ENCODE data around the gene PARD6G. TPM values are rescaled to one million over a fixed set of nuclear protein-coding genes. Genes with fewer than 3 reads are reported as not detected.

PARD6G gene
- polyA plus RNA-seq, 4 donors = 0.45 to 4.9 (median 2.8) TPM

DNA sequence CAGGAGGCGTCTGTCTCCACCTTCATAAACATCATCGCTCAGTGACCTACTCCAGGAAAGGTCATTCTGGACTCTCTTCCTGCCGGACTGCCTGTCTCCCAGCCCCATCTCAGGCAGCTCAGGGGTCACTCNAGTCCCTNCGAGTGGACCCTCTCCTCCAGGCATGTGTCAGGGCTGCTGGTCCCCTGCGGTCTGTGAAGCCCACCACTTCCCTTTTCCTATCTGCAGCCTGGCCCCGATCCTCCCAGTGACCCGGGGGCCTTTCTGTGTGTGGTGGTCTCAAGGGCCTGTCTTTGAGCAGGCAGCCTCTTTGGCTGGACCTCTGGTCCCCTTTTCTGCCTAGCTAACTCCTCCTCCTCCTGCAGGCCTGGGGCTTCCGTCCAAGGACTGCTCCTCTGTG, 5.9 kb upstream of the PARD6G start:
- H3K36me3 ChIP-seq (ENCODE audit: control insufficient read depth in 3 of 3, insufficient read depth in 2 of 3, low read depth in 1 of 3, low read length in 3 of 3) = no peaks in the 10 kb centered on the region
- peaks cover 0 to 6% of the 10 kb centered on the region in 2 donors for H3K9me3 ChIP-seq (ENCODE audit: control insufficient read depth in 2 of 2, insufficient read depth in 1 of 2, low read depth in 1 of 2, low read length in 1 of 2)
- WGBS, 3 donors = 88 to 91% (median 90%) methylated on average over 7 of the region's 8 CpGs
- no peak overlapping the region for H3K4me3 ChIP-seq (ENCODE audit: low read depth in 1 of 3, low read length in 3 of 3)
- H3K27ac ChIP-seq (ENCODE audit: low read depth in 1 of 3, low read length in 2 of 3) = no peak overlapping the region
- FAIRE-seq (no peak), DNase-seq (no peak)
- H3K27me3 ChIP-seq (ENCODE audit: control insufficient read depth in 3 of 3, insufficient read depth in 3 of 3, low read length in 3 of 3) = no peaks in the 10 kb centered on the region
- H3K4me1 ChIP-seq (ENCODE audit: control insufficient read depth in 3 of 3, insufficient read depth in 2 of 3, low read depth in 1 of 3, low read length in 2 of 3) = no peaks in the 10 kb centered on the region

- DNase-seq (no peak), FAIRE-seq (no peak)
- WGBS, 3 donors = 87 to 89% (median 88%) methylated on average over 6 of the region's 6 CpGs
- H3K4me1 ChIP-seq (ENCODE audit: control insufficient read depth in 3 of 3, insufficient read depth in 2 of 3, low read depth in 1 of 3, low read length in 2 of 3) = no peaks in the 10 kb centered on the region
- no peak overlapping the region for H3K27ac ChIP-seq (ENCODE audit: low read depth in 1 of 3, low read length in 2 of 3)
- H3K27me3 ChIP-seq (ENCODE audit: control insufficient read depth in 3 of 3, insufficient read depth in 3 of 3, low read length in 3 of 3) = peaks cover 0 to 2% (median 0%) of the 10 kb centered on the region in 3 donors
- H3K36me3 ChIP-seq (ENCODE audit: control insufficient read depth in 3 of 3, insufficient read depth in 2 of 3, low read depth in 1 of 3, low read length in 3 of 3) = no peaks in the 10 kb centered on the region
- no peak overlapping the region for H3K4me3 ChIP-seq (ENCODE audit: low read depth in 1 of 3, low read length in 3 of 3)
- peaks cover 0 to 5% of the 10 kb centered on the region in 2 donors for H3K9me3 ChIP-seq (ENCODE audit: control insufficient read depth in 2 of 2, insufficient read depth in 1 of 2, low read depth in 1 of 2, low read length in 1 of 2)
Observed at GRCh38 chr18:80252136-80252535, 4.8 kb upstream of the PARD6G start.

DNA sequence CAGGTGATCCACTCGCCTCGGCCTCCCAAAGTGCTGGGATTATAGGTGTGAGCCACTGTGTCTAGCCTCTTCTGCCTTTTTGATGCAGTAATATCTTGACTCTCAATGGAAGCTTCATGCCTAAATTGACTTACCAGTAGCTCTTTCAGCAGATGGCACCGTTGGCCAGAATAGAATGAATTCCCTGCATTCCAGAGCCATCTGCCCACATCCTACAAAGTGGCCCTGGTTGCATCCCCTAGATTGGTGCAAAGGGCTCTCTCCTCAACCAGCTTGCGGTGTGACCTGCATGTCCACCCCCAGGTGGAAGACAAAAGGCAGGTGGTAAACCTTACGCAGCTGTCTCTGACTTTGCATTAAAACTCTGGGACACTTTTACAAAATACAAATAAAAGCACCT, 4.4 kb upstream of the PARD6G start:
- DNase-seq (no peak), FAIRE-seq (no peak)
- Histone ChIP-seq H3K4me1 (ENCODE audit: control insufficient read depth in 3 of 3, insufficient read depth in 2 of 3, low read depth in 1 of 3, low read length in 2 of 3) (no peaks in the 10 kb centered on the region), H3K4me3 (ENCODE audit: low read depth in 1 of 3, low read length in 3 of 3) (no peak overlapping the region), H3K9me3 (ENCODE audit: control insufficient read depth in 2 of 2, insufficient read depth in 1 of 2, low read depth in 1 of 2, low read length in 1 of 2) (peaks cover 0 to 2% of the 10 kb centered on the region in 2 donors), H3K36me3 (ENCODE audit: control insufficient read depth in 3 of 3, insufficient read depth in 2 of 3, low read depth in 1 of 3, low read length in 3 of 3) (no peaks in the 10 kb centered on the region), H3K27me3 (ENCODE audit: control insufficient read depth in 3 of 3, insufficient read depth in 3 of 3, low read length in 3 of 3) (peaks cover 0 to 2% (median 0%) of the 10 kb centered on the region in 3 donors), H3K27ac (ENCODE audit: low read depth in 1 of 3, low read length in 2 of 3) (no peak overlapping the region)
- WGBS, 3 donors = 86 to 92% (median 88%) methylated on average over 5 of the region's 5 CpGs

- Histone ChIP-seq H3K9me3 (ENCODE audit: control insufficient read depth in 2 of 2, insufficient read depth in 1 of 2, low read depth in 1 of 2, low read length in 1 of 2) (peaks cover 0 to 2% of the 10 kb centered on the region in 2 donors), H3K4me3 (ENCODE audit: low read depth in 1 of 3, low read length in 3 of 3) (no peak overlapping the region), H3K27me3 (ENCODE audit: control insufficient read depth in 3 of 3, insufficient read depth in 3 of 3, low read length in 3 of 3) (peaks cover 0 to 2% (median 0%) of the 10 kb centered on the region in 3 donors), H3K4me1 (ENCODE audit: control insufficient read depth in 3 of 3, insufficient read depth in 2 of 3, low read depth in 1 of 3, low read length in 2 of 3) (no peaks in the 10 kb centered on the region), H3K27ac (ENCODE audit: low read depth in 1 of 3, low read length in 2 of 3) (no peak overlapping the region), H3K36me3 (ENCODE audit: control insufficient read depth in 3 of 3, insufficient read depth in 2 of 3, low read depth in 1 of 3, low read length in 3 of 3) (no peaks in the 10 kb centered on the region)
- DNase-seq (no peak), FAIRE-seq (no peak)
- 62 to 66% (median 63%) methylated on average over 6 of the region's 6 CpGs for WGBS, 3 donors
Observed at GRCh38 chr18:80250740-80251364, 3.5 kb upstream of the PARD6G start.

GRCh38 chr18:80249217-80250093, 2.1 kb upstream of the PARD6G start:
- Histone ChIP-seq H3K27ac (ENCODE audit: low read depth in 1 of 3, low read length in 2 of 3) (no peak overlapping the region), H3K36me3 (ENCODE audit: control insufficient read depth in 3 of 3, insufficient read depth in 2 of 3, low read depth in 1 of 3, low read length in 3 of 3) (no peaks in the 10 kb centered on the region), H3K9me3 (ENCODE audit: control insufficient read depth in 2 of 2, insufficient read depth in 1 of 2, low read depth in 1 of 2, low read length in 1 of 2) (peaks cover 0 to 2% of the 10 kb centered on the region in 2 donors), H3K27me3 (ENCODE audit: control insufficient read depth in 3 of 3, insufficient read depth in 3 of 3, low read length in 3 of 3) (peaks cover 0 to 2% (median 0%) of the 10 kb centered on the region in 3 donors), H3K4me3 (ENCODE audit: low read depth in 1 of 3, low read length in 3 of 3) (no peak overlapping the region), H3K4me1 (ENCODE audit: control insufficient read depth in 3 of 3, insufficient read depth in 2 of 3, low read depth in 1 of 3, low read length in 2 of 3) (no peaks in the 10 kb centered on the region)
- no peak for DNase-seq
- no peak for FAIRE-seq
- 66 to 78% (median 75%) methylated on average over 7 of the region's 7 CpGs for WGBS, 3 donors

DNA sequence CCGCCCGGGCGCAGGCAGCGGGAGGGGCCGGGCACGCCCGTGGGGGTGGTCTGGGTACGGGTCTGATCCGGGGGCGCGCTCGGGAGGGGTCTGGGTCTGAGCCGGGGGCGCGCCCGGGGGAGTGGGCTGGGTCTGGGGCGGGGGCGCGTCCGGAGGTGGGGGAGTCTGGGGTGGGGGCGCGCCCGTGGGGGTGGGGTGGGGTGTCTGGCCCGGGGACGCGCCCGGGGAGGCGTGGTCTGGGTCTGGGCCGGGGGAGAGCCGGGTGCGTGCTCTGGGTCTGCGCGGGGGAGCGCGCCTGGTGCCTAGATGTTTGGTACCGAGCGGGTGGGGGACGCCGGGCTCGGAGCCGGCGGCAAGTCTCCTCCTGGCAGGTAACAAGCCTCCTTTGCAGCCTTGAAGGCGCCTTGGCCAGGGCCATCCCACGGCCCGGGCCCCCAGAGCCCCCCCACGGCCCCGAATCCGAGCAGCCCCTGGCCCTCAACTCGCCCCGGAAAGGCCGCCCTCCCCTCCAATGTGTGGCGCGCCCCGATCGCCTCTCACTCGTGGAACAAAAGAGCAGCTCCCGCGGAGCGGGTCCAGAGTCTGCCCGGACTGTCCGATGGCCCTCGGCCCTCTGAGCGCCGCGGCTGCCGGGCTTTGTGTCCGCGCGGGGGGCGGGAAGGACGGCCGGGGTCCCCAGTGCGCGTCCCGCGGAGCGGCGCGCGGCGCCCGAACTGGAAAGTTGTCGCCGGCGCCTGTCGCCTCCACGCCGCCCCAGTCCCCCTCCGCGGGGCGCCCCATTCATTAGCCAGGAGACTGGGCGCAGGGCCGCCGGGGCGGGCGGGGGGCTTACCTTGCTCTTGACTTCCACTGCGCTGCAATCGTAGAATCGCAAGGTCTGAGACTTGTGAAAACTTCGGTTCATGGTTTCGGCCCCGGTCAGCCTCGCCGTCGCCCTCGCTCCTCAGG, 595 bp downstream of the PARD6G start:
- H3K27ac ChIP-seq (ENCODE audit: low read depth in 1 of 3, low read length in 2 of 3) = no peak overlapping the region
- H3K27me3 ChIP-seq (ENCODE audit: control insufficient read depth in 3 of 3, insufficient read depth in 3 of 3, low read length in 3 of 3) = peaks cover 0 to 2% (median 0%) of the 10 kb centered on the region in 3 donors
- DNase-seq (peak; percentile 9 to 67), FAIRE-seq (no peak)
- no peaks in the 10 kb centered on the region for H3K9me3 ChIP-seq (ENCODE audit: control insufficient read depth in 2 of 2, insufficient read depth in 1 of 2, low read depth in 1 of 2, low read length in 1 of 2)
- H3K4me1 ChIP-seq (ENCODE audit: control insufficient read depth in 3 of 3, insufficient read depth in 2 of 3, low read depth in 1 of 3, low read length in 2 of 3) = no peaks in the 10 kb centered on the region
- WGBS, 3 donors = 1 to 3% (median 2%) methylated on average over 65 to 106 of the region's 106 CpGs
- no peaks in the 10 kb centered on the region for H3K36me3 ChIP-seq (ENCODE audit: control insufficient read depth in 3 of 3, insufficient read depth in 2 of 3, low read depth in 1 of 3, low read length in 3 of 3)
- peak overlapping the region; percentile 50 to 71 (median 54) for H3K4me3 ChIP-seq (ENCODE audit: low read depth in 1 of 3, low read length in 3 of 3)

- Histone ChIP-seq H3K4me1 (ENCODE audit: control insufficient read depth in 3 of 3, insufficient read depth in 2 of 3, low read depth in 1 of 3, low read length in 2 of 3) (no peaks in the 10 kb centered on the region), H3K27me3 (ENCODE audit: control insufficient read depth in 3 of 3, insufficient read depth in 3 of 3, low read length in 3 of 3) (peaks cover 0 to 2% (median 0%) of the 10 kb centered on the region in 3 donors), H3K4me3 (ENCODE audit: low read depth in 1 of 3, low read length in 3 of 3) (peak overlapping the region in 2 of 3 donors; percentile 34 to 71), H3K9me3 (ENCODE audit: control insufficient read depth in 2 of 2, insufficient read depth in 1 of 2, low read depth in 1 of 2, low read length in 1 of 2) (no peaks in the 10 kb centered on the region), H3K27ac (ENCODE audit: low read depth in 1 of 3, low read length in 2 of 3) (no peak overlapping the region), H3K36me3 (ENCODE audit: control insufficient read depth in 3 of 3, insufficient read depth in 2 of 3, low read depth in 1 of 3, low read length in 3 of 3) (no peaks in the 10 kb centered on the region)
- no peak for FAIRE-seq
- DNase-seq = peak; percentile 8 to 45
- 11 to 22% (median 21%) methylated on average over 21 to 31 of the region's 31 CpGs for WGBS, 3 donors
Observed at GRCh38 chr18:80245781-80246444, 1.4 kb downstream of the PARD6G start.

All from small intestine (tissue), 7 donors.